Measurements from ENCODE around the gene NHERF1. TPM values are rescaled to one million over a fixed set of nuclear protein-coding genes. Genes with fewer than 3 reads are reported as not detected.

The NHERF1 gene
- total RNA-seq, 1 experiment from 2014 or later: 75.0 TPM

- Histone ChIP-seq H4K20me1 (ENCODE audit: low read length) (no peaks in the 10 kb centered on the region), H3K27ac (ENCODE audit: low read length) (no peak overlapping the region), H3K9me2 (replicated peaks; ENCODE audit: low read length) (no peaks in the 10 kb centered on the region), H3K79me2 (ENCODE audit: low read length) (no peaks in the 10 kb centered on the region), H3K4me2 (ENCODE audit: low read length) (no peak overlapping the region), H3F3A (ENCODE audit: low read length, unreplicated experiment) (no peaks in the 10 kb centered on the region), H2AFZ (ENCODE audit: low read length) (no peak overlapping the region), H3K27me3 (ENCODE audit: low read length) (peaks cover 54% of the 10 kb centered on the region), H3K4me1 (ENCODE audit: insufficient read depth, low read length) (peaks cover 4% of the 10 kb centered on the region; the same call in 1 of the 2 replicates), H3K4me3 (ENCODE audit: low read length) (no peak overlapping the region), H3K9me3 (ENCODE audit: low read length) (no peaks in the 10 kb centered on the region), H3K9ac (ENCODE audit: low read length) (no peak overlapping the region), H3K36me3 (ENCODE audit: low read depth, low read length) (no peaks in the 10 kb centered on the region)
- intact Hi-C loops (cut with micrococcal nuclease): no loop called here
- ChIA-PET POLR2A (ENCODE audit: unreplicated experiment) (no interaction called here), CTCF (no interaction called here)
- no peak for DNase-seq
- BruUV-seq (replicated peaks): no TSS peak
- ATAC-seq: no peak; the same call in 1 of the 2 replicates
- no peak for TF ChIP-seq EZH2 (IDR thresholded peaks at IDR 0.05; ENCODE audit: low read length, unreplicated experiment)
These were observed 37.2 kb upstream of the NHERF1 start for GRCh38 chr17:74711058-74711824.

GRCh38 chr17:74712301-74712700 is 36.1 kb upstream of the NHERF1 start:
- ChIA-PET POLR2A (ENCODE audit: unreplicated experiment) (no interaction called here), CTCF (no interaction called here)
- H3F3A ChIP-seq (ENCODE audit: low read length, unreplicated experiment): no peaks in the 10 kb centered on the region
- TF ChIP-seq EZH2 (IDR thresholded peaks at IDR 0.05; ENCODE audit: low read length, unreplicated experiment) (no peak), EZH2phosphoT487 (IDR thresholded peaks at IDR 0.05; ENCODE audit: borderline replicate concordance, low read length) (no peak), CTCF (conservative IDR thresholded peaks at IDR 0.05; ENCODE audit: low read depth, low read length) (no peak)
- H3K4me3 ChIP-seq (ENCODE audit: low read length): no peak overlapping the region
- no peaks in the 10 kb centered on the region for H3K36me3 ChIP-seq (ENCODE audit: low read depth, low read length)
- H4K20me1 ChIP-seq (ENCODE audit: low read length): no peaks in the 10 kb centered on the region
- DNase-seq (no peak), ATAC-seq (no peak; the same call in 1 of the 2 replicates)
- no peak overlapping the region for H3K4me2 ChIP-seq (ENCODE audit: low read length)
- intact Hi-C loops (cut with micrococcal nuclease): no loop called here
- no peaks in the 10 kb centered on the region for H3K9me3 ChIP-seq (ENCODE audit: low read length)
- H3K9ac ChIP-seq (ENCODE audit: low read length): no peak overlapping the region
- H3K79me2 ChIP-seq (ENCODE audit: low read length): no peaks in the 10 kb centered on the region
- H3K9me2 ChIP-seq (replicated peaks; ENCODE audit: low read length): no peaks in the 10 kb centered on the region
- H2AFZ ChIP-seq (ENCODE audit: low read length): no peak overlapping the region
- H3K4me1 ChIP-seq (ENCODE audit: insufficient read depth, low read length): peaks cover 4% of the 10 kb centered on the region; the same call in 1 of the 2 replicates
- no peak overlapping the region for H3K27ac ChIP-seq (ENCODE audit: low read length)
- BruUV-seq (replicated peaks): no TSS peak
- H3K27me3 ChIP-seq (ENCODE audit: low read length): peaks cover 53% of the 10 kb centered on the region

GRCh38 chr17:74712756-74713155 is 35.7 kb upstream of the NHERF1 start, which contains the start of gene CD300LF:
Gene CD300LF, minus strand, starts transcription at chr17:74712923. Its CDS starts 57 bp downstream, at chr17:74712866.
- H3K36me3 ChIP-seq (ENCODE audit: low read depth, low read length): no peaks in the 10 kb centered on the region
- BruUV-seq (replicated peaks): no TSS peak
- peaks cover 54% of the 10 kb centered on the region for H3K27me3 ChIP-seq (ENCODE audit: low read length)
- H3K9me3 ChIP-seq (ENCODE audit: low read length): no peaks in the 10 kb centered on the region
- no peak within 1 kb of the TSS for H3K4me2 ChIP-seq (ENCODE audit: low read length)
- peaks cover 4% of the 10 kb centered on the region; the same call in 1 of the 2 replicates for H3K4me1 ChIP-seq (ENCODE audit: insufficient read depth, low read length)
- DNase-seq (no peak), ATAC-seq (no peak)
- no peak within 1 kb of the TSS for H3K27ac ChIP-seq (ENCODE audit: low read length)
- ChIA-PET POLR2A (ENCODE audit: unreplicated experiment) (no interaction called here), CTCF (no interaction called here)
- H2AFZ ChIP-seq (ENCODE audit: low read length): no peak within 1 kb of the TSS
- H4K20me1 ChIP-seq (ENCODE audit: low read length): no peaks in the 10 kb centered on the region
- no peaks in the 10 kb centered on the region for H3K79me2 ChIP-seq (ENCODE audit: low read length)
- TF ChIP-seq CTCF (conservative IDR thresholded peaks at IDR 0.05; ENCODE audit: low read depth, low read length): no peak
- no peak for TF ChIP-seq EZH2phosphoT487 (IDR thresholded peaks at IDR 0.05; ENCODE audit: borderline replicate concordance, low read length)
- TF ChIP-seq EZH2 (IDR thresholded peaks at IDR 0.05; ENCODE audit: low read length, unreplicated experiment): no peak
- H3F3A ChIP-seq (ENCODE audit: low read length, unreplicated experiment): no peaks in the 10 kb centered on the region
- no peak within 1 kb of the TSS for H3K4me3 ChIP-seq (ENCODE audit: low read length)
- H3K9me2 ChIP-seq (replicated peaks; ENCODE audit: low read length): no peaks in the 10 kb centered on the region
- intact Hi-C loops (cut with micrococcal nuclease): no loop called here
- H3K9ac ChIP-seq (ENCODE audit: low read length): no peak within 1 kb of the TSS
